ENCODE data around the gene IGF2BP2. TPM values are rescaled to one million over a fixed set of nuclear protein-coding genes. Genes with fewer than 3 reads are reported as not detected.

The IGF2BP2 gene
- total RNA-seq, 1 donor from 2014 or later = 101 TPM

DNA sequence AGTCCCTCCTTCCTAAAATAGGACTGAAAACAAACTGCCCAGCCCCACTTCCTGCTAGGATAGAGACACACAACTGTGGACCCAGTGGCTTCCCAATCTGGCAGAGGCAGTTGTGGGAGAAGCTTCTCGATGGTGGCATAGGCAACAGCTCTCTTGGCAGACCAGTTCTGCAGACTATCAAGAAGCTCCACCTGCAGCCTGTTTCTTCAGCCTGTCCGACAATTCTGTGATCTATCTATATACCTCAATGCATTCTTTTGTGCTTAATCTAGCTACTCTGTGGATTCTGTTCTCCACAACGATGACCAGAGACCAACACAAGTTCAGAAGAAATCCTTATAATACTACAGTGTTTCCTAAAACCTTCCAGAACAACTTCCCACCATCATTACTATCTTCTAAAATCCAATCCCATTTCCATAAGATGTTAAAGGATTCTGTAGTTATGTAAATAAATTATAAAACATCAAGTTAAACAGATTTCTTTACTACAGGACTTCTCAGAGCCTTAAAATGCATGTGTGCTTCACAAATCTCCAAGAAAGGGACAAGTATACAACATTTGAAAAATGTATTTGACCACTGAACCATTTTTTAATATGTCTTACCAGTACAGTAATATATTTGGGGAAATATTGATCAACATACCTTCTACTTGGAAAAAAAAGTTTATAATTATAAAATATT lies 57.7 kb downstream of the IGF2BP2 start:
- TF ChIP-seq, protein P1, sequence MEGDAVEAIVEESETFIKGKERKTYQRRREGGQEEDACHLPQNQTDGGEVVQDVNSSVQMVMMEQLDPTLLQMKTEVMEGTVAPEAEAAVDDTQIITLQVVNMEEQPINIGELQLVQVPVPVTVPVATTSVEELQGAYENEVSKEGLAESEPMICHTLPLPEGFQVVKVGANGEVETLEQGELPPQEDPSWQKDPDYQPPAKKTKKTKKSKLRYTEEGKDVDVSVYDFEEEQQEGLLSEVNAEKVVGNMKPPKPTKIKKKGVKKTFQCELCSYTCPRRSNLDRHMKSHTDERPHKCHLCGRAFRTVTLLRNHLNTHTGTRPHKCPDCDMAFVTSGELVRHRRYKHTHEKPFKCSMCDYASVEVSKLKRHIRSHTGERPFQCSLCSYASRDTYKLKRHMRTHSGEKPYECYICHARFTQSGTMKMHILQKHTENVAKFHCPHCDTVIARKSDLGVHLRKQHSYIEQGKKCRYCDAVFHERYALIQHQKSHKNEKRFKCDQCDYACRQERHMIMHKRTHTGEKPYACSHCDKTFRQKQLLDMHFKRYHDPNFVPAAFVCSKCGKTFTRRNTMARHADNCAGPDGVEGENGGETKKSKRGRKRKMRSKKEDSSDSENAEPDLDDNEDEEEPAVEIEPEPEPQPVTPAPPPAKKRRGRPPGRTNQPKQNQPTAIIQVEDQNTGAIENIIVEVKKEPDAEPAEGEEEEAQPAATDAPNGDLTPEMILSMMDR (IDR thresholded peaks at IDR 0.05) = no peak
- Mint-ChIP-seq H3K27ac (ENCODE audit: unreplicated experiment) (no peak overlapping the region), H3K4me3 (ENCODE audit: unreplicated experiment) (no peak overlapping the region), H3K4me1 (ENCODE audit: unreplicated experiment) (peaks cover 51% of the 10 kb centered on the region), H3K27me3 (ENCODE audit: unreplicated experiment) (no peaks in the 10 kb centered on the region), H3K36me3 (ENCODE audit: unreplicated experiment) (no peaks in the 10 kb centered on the region), H3K9me3 (ENCODE audit: unreplicated experiment) (no peaks in the 10 kb centered on the region)
- DNase-seq (ENCODE audit: extremely low spot score, unreplicated experiment) = no peak

DNA sequence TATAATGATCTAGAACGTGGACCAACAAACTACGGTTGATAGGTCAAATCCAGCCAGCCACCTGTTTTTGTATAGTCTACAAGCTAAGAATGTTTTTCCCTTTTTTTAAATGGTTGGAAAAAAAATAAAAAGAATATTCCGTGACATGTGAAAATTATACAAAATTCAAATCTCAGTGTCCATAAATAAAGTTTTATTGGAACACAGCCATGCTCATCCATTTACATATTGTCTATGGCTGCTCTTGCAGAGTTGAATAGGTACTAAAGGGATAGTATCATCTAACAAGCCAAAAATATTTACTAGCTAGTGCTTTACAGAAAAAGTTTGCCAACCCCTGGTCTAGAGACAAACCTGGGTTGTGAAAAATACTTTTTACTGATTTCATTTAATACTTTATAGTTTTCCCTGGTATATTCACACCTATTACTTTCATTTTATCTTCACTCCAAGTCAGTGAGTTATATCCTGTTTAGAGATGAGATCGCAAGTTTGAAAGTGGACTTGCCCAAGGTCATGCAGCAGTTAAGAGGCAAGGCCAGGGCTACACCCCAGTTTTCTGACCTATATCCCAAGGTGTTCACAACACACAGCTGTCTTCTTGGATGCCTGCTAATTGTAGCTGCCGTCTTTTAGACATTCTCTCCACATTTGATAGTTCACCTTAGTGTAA lies 58.4 kb downstream of the IGF2BP2 start:
- Mint-ChIP-seq H3K4me3 (ENCODE audit: unreplicated experiment) (no peak overlapping the region), H3K27me3 (ENCODE audit: unreplicated experiment) (no peaks in the 10 kb centered on the region), H3K27ac (ENCODE audit: unreplicated experiment) (no peak overlapping the region), H3K4me1 (ENCODE audit: unreplicated experiment) (peaks cover 51% of the 10 kb centered on the region), H3K36me3 (ENCODE audit: unreplicated experiment) (no peaks in the 10 kb centered on the region), H3K9me3 (ENCODE audit: unreplicated experiment) (no peaks in the 10 kb centered on the region)
- no peak for DNase-seq (ENCODE audit: extremely low spot score, unreplicated experiment)
- TF ChIP-seq, protein P1 (IDR thresholded peaks at IDR 0.05) = no peak

DNA sequence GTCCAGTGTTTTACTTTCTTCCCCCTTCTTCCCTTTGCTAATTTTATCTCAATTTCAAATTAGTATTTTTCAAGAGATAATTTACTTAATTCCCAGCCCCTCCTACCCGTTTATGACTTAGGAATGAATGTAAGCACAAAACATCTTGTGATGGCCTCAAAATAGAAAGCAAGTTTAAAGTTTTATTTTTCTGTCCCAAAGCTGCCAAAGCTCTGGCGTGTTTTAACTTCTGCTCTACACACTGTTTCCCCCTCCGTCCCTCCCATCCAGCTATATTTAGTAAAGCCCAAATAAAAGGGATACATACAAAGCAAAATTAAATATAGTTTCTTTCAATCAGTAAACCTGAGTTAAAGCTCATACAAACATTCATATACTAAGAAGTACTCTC lies 59.9 kb downstream of the IGF2BP2 start:
- Mint-ChIP-seq H3K27me3 (ENCODE audit: unreplicated experiment) (no peaks in the 10 kb centered on the region), H3K36me3 (ENCODE audit: unreplicated experiment) (no peaks in the 10 kb centered on the region), H3K9me3 (ENCODE audit: unreplicated experiment) (no peaks in the 10 kb centered on the region), H3K4me1 (ENCODE audit: unreplicated experiment) (peaks cover 63% of the 10 kb centered on the region), H3K27ac (ENCODE audit: unreplicated experiment) (peak overlapping the region; percentile 68), H3K4me3 (ENCODE audit: unreplicated experiment) (no peak overlapping the region)
- TF ChIP-seq, protein P1 (IDR thresholded peaks at IDR 0.05) = no peak
- DNase-seq (ENCODE audit: extremely low spot score, unreplicated experiment) = no peak

- H3K4me1 Mint-ChIP-seq (ENCODE audit: unreplicated experiment) = peaks cover 65% of the 10 kb centered on the region
- H3K36me3 Mint-ChIP-seq (ENCODE audit: unreplicated experiment) = no peaks in the 10 kb centered on the region
- H3K4me3 Mint-ChIP-seq (ENCODE audit: unreplicated experiment) = peak overlapping the region; percentile 0
- peak overlapping the region; percentile 68 for H3K27ac Mint-ChIP-seq (ENCODE audit: unreplicated experiment)
- TF ChIP-seq, protein P1 (IDR thresholded peaks at IDR 0.05) = no peak
- H3K9me3 Mint-ChIP-seq (ENCODE audit: unreplicated experiment) = no peaks in the 10 kb centered on the region
- H3K27me3 Mint-ChIP-seq (ENCODE audit: unreplicated experiment) = no peaks in the 10 kb centered on the region
- no peak for DNase-seq (ENCODE audit: extremely low spot score, unreplicated experiment)
These were observed 60.5 kb downstream of the IGF2BP2 start for GRCh38 chr3:185764163-185764979.

All from osteocyte (in vitro differentiated cells).